Adrenal gland (tissue), 12 donors: Measurements from ENCODE around the gene KIRREL3. TPM values are rescaled to one million over a fixed set of nuclear protein-coding genes. Genes with fewer than 3 reads are reported as not detected.

ENCODE experiments used
- DNase-seq, 7 donors: peaks; one replicate each; pipeline ENCODE4 v3.0.0-alpha.2; 2019 to 2020
- H3K27ac ChIP-seq, 5 donors: fragments of 200-600 bp; sonication (generic) in 4 of 5; 1 replicate in 3 of 5; 2 replicates in 2 of 5; pipeline versions ENCODE4 v1.5.1 to v1.8.0; 2016 to 2020; ENCODE audit warnings: mild to moderate bottlenecking in 1 of 5
- H3K27me3 ChIP-seq: fragments of 200-600 bp; 2 replicates; pipeline ENCODE4 v1.8.0; 2021
- H3K36me3 ChIP-seq, 2 donors: fragments of 200-600 bp; replicated peaks in 1 of 2; 1 replicate in 1 of 2; 2 replicates in 1 of 2; pipeline versions ENCODE4 v1.5.1 to v1.8.0; 2018 to 2022
- H3K4me1 ChIP-seq, 2 donors: fragments of 200-600 bp; replicated peaks in 1 of 2; 1 replicate in 1 of 2; 2 replicates in 1 of 2; pipeline versions ENCODE4 v1.5.1 to v1.8.0; 2018 to 2021
- H3K4me3 ChIP-seq, 4 donors: fragments of 200-600 bp; sonication (generic) in 3 of 4; one replicate each; pipeline ENCODE4 v1.5.1; 2016 to 2018
- H3K9me3 ChIP-seq, 3 donors: fragments of 200-600 bp; sonication (generic) in 1 of 3; replicated peaks in 1 of 3; 1 replicate in 2 of 3; 2 replicates in 1 of 3; pipeline versions ENCODE4 v1.5.1 to v1.8.0; 2016 to 2021
- CTCF ChIP-seq, 6 experiments: fragments of 450-650 bp in 4 of 6; fragments of 200-600 bp in 2 of 6; sonication (generic) in 1 of 6; IDR thresholded peaks; 1 replicate in 5 of 6; 2 replicates in 1 of 6; pipeline versions ENCODE4 v1.5.1 to v1.8.0; 2016 to 2021; ENCODE audit warnings: antibody characterized with exemption in 6 of 6, mild to moderate bottlenecking in 2 of 6, moderate library complexity in 1 of 6
- POLR2A ChIP-seq, 2 donors: fragments of 450-650 bp; IDR thresholded peaks; one replicate each; pipeline ENCODE4 v1.6.1; 2017; ENCODE audit warnings: antibody characterized with exemption in 2 of 2, mild to moderate bottlenecking in 2 of 2, moderate library complexity in 1 of 2
- WGBS, 4 donors: extraction: QIAGEN DNeasy Blood & Tissue Kit in 2 of 4; methylation state at CpG; one replicate each; pipeline versions ENCODE4 v1.1.5 to v1.1.7; 2013 to 2017; 5-methylcytosine and 5-hydroxymethylcytosine counted together
- intact Hi-C, 2 donors: fragments of 100-400 bp; cut with DNase I; formaldehyde crosslinking; loops; one replicate each; pipeline versions ENCODE4 v1.14.1 to v1.15.0; 2022 to 2023
- polyA plus RNA-seq, 3 donors: library from polyadenylated mRNA; stranded (reverse); fragments of 200-250 nt in 2 of 3; fragments of 350-450 nt in 1 of 3; fragmentation: Illumina TruSeq in 1 of 3; extraction: RNeasy Lipid Tissue Mini Kit (QIAGEN cat#74804) in 1 of 3; gene quantifications; one replicate each; pipeline ENCODE4 v1.2.3, GENCODE V29; 2013 to 2014
- total RNA-seq, 9 donors: library from RNA; depleted of rRNA in 4 of 9; stranded (reverse); fragments of >200 nt in 4 of 9; fragments of 120-200 nt in 1 of 9; fragmentation: NEBNext Ultra II Directional in 1 of 9; extraction: Animal tissue kit (Norgen Biotek cat#: 25700) in 1 of 9; gene quantifications; one replicate each; pipeline versions ENCODE4 v1.1.0 to v1.2.4, GENCODE V29; 2013 to 2023
- donor health status: healthy with polysubstance abuse.
- donor health status: Bipolar disorder and iron deficiency.
- donor health status: DM: yes; HTN: yes; CAD: no.
- donor health status: DM: no; HTN: no; CAD: no.
- donor health status: DM: no; HTN: no; CAD: no.
- donor health status: DM: yes; HTN: yes; CAD: no.

Gene KIRREL3
- total and polyA plus RNA-seq, 12 donors = 0.07 to 4.1 (median 0.64) TPM; not detected in 1

DNA sequence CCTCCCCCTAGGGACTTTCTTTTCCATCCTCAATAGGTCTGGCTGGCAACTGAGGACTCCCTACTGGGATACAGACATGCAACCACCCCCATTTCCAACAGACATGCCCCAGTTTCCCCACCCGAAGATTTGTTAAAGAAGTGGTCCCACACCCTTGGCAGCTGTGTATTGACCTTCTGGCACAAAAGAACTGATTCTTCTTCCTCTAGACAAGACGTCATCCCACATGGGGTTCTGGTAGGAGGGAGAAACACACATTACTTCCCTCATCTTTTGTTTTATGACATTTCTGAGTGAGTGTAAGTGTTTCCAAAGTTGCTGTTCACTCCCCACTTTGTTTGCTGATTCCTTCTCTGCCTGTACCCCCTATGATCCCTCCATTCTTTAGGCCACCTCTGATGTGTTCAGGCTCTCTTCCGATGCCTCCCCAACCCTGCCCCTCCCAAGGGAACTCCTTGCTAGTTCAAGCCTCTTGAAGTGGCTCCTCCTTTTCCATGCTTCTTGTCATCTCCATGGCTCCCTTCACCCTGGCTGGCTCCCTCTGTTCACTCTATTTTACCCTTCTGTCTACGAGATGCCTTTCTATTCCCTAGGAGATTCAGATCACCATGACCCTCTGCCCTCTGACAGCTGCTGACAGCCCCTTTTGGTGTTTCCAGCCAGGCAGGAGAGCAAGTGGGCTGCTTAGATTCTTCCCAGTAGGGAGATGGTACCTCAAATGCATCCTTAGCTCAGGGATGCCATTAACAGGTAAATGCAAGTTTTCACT, 4.3 kb downstream of the KIRREL3 start:
- WGBS, 4 donors = 57 to 77% (median 60%) methylated on average over 4 of the region's 4 CpGs
- Histone ChIP-seq H3K36me3 (no peaks in the 10 kb centered on the region), H3K9me3 (no peaks in the 10 kb centered on the region), H3K27ac (no peak overlapping the region), H3K4me1 (no peaks in the 10 kb centered on the region), H3K27me3 (peaks cover 10% of the 10 kb centered on the region), H3K4me3 (no peak overlapping the region)
- DNase-seq = no peak
- no peak for TF ChIP-seq POLR2A (IDR thresholded peaks at IDR 0.05)
- intact Hi-C loops = loop anchor here in 1 of 2 donors (10.0 kb wide), 1 partner anchor 281 kb away; no protein-coding TSS in a partner anchor

DNA sequence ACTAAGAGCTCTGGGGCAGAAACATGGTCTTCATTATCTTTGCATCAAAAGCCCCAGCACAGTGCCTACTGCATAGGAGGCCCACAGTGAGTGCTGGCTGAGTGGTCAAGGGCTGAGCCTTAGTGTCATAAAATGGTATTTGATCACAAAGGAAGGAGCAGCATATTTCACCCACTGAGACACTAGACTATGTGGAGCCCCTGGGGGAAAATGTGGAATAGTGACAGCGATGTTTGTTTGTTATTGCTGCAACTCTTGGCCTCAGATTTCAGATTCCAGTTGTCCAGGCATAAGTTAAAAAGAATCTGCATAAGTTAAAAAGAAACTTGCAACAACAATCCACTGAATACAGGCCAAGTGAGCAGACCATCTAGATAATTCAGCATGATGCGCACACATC, 7.0 kb downstream of the KIRREL3 start:
- H3K27ac ChIP-seq = no peak overlapping the region
- H3K36me3 ChIP-seq = no peaks in the 10 kb centered on the region
- H3K4me3 ChIP-seq = no peak overlapping the region
- intact Hi-C loops = loop anchor here (5.0 to 10.0 kb wide), 3 partner anchors 276 to 386 kb away; no protein-coding TSS in a partner anchor
- WGBS, 4 donors = 74 to 81% (median 78%) methylated on average over 2 of the region's 2 CpGs
- H3K27me3 ChIP-seq = peaks cover 19% of the 10 kb centered on the region
- TF ChIP-seq POLR2A (IDR thresholded peaks at IDR 0.05) (no peak), CTCF (IDR thresholded peaks at IDR 0.05) (no peak)
- no peak for DNase-seq
- H3K4me1 ChIP-seq = no peaks in the 10 kb centered on the region
- H3K9me3 ChIP-seq = no peaks in the 10 kb centered on the region

- intact Hi-C loops = loop anchor here (5.0 to 10.0 kb wide), 3 partner anchors 275 to 385 kb away; no protein-coding TSS in a partner anchor
Observed at GRCh38 chr11:126992804-126993111, 7.8 kb downstream of the KIRREL3 start.

GRCh38 chr11:126992065-126992803, 8.3 kb downstream of the KIRREL3 start:
- Histone ChIP-seq H3K27ac (no peak overlapping the region), H3K36me3 (no peaks in the 10 kb centered on the region), H3K4me3 (no peak overlapping the region), H3K27me3 (peaks cover 18% of the 10 kb centered on the region), H3K9me3 (no peaks in the 10 kb centered on the region), H3K4me1 (no peaks in the 10 kb centered on the region)
- intact Hi-C loops = loop anchor here (5.0 to 10.0 kb wide), 3 partner anchors 275 to 385 kb away; no protein-coding TSS in a partner anchor
- TF ChIP-seq CTCF (IDR thresholded peaks at IDR 0.05) (no peak), POLR2A (IDR thresholded peaks at IDR 0.05) (no peak)
- WGBS, 4 donors = 70 to 80% (median 72%) methylated on average over 6 of the region's 6 CpGs
- DNase-seq = no peak

More at GRCh38 chr11:126992804-126993111, 7.8 kb downstream of the KIRREL3 start:
- TF ChIP-seq POLR2A (IDR thresholded peaks at IDR 0.05) (no peak), CTCF (IDR thresholded peaks at IDR 0.05) (no peak)
- Histone ChIP-seq H3K9me3 (no peaks in the 10 kb centered on the region), H3K36me3 (no peaks in the 10 kb centered on the region), H3K4me1 (no peaks in the 10 kb centered on the region), H3K4me3 (no peak overlapping the region), H3K27me3 (peaks cover 19% of the 10 kb centered on the region), H3K27ac (no peak overlapping the region)
- no peak for DNase-seq
- 29 to 61% (median 53%) methylated on average over 2 of the region's 2 CpGs for WGBS, 4 donors
